ENCODE results near the gene CACNA1G. TPM values are rescaled to one million over a fixed set of nuclear protein-coding genes. Genes with fewer than 3 reads are reported as not detected.

Gene CACNA1G
- total RNA-seq, 3 donors from 2014 or later = 0.32 to 2.6 (median 2.3) TPM

DNA sequence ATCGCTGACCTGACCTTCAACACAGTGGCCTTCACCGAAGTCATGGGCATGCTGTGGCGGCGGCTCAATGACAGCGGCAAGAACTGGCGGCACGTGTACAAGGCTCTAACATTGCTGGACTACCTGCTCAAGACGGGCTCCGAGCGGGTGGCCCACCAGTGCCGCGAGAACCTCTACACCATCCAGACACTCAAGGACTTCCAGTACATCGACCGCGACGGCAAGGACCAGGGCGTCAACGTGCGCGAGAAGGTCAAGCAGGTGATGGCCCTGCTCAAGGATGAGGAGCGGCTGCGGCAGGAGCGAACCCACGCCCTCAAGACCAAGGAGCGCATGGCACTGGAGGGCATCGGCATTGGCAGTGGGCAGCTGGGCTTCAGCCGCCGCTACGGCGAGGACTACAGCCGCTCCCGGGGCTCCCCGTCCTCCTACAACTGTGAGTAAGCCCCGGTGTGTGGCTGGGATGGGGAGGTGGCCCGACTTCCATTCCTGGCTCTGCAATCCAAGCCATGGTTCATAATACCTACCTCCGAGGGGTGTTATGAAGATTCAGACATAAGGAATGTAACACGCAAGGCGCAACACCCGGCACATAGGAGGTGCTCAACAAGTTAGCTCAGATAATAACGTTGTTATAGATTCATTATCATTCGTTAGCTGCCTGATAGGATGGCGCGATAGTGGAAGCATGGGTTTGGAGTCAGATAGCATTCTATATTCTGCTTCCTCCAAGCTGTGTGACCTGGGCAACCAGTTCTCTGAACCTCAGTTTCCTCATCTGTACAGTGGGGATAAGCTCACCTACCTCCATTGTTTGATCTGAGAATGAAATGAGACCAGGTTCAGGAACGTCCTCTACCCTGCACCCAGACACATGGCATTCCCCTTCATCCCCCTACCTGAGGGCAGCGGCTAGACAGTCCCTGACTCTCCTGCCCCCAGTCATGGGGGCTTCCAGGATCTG is 23.6 kb upstream of the CACNA1G start:
- Histone ChIP-seq H3K27me3 (peaks cover 0 to 4% of the 10 kb centered on the region in 2 donors), H3K9me3 (no peaks in the 10 kb centered on the region), H3K27ac (no peak overlapping the region), H3K4me3 (no peak overlapping the region), H3K4me1 (peaks cover 10 to 27% of the 10 kb centered on the region in 2 donors), H3K36me3 (no peaks in the 10 kb centered on the region)
- intact Hi-C loops (cut with DNase I; ENCODE audit: low total_unique reads) = no loop called here
- TF ChIP-seq, protein P1, sequence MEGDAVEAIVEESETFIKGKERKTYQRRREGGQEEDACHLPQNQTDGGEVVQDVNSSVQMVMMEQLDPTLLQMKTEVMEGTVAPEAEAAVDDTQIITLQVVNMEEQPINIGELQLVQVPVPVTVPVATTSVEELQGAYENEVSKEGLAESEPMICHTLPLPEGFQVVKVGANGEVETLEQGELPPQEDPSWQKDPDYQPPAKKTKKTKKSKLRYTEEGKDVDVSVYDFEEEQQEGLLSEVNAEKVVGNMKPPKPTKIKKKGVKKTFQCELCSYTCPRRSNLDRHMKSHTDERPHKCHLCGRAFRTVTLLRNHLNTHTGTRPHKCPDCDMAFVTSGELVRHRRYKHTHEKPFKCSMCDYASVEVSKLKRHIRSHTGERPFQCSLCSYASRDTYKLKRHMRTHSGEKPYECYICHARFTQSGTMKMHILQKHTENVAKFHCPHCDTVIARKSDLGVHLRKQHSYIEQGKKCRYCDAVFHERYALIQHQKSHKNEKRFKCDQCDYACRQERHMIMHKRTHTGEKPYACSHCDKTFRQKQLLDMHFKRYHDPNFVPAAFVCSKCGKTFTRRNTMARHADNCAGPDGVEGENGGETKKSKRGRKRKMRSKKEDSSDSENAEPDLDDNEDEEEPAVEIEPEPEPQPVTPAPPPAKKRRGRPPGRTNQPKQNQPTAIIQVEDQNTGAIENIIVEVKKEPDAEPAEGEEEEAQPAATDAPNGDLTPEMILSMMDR (IDR thresholded peaks at IDR 0.05) = no peak
- TF ChIP-seq POLR2AphosphoS5 (IDR thresholded peaks at IDR 0.05) (no peak), POLR2A (IDR thresholded peaks at IDR 0.05) (no peak)
- no peak for DNase-seq (ENCODE audit: low spot score in 2 of 2)

DNA sequence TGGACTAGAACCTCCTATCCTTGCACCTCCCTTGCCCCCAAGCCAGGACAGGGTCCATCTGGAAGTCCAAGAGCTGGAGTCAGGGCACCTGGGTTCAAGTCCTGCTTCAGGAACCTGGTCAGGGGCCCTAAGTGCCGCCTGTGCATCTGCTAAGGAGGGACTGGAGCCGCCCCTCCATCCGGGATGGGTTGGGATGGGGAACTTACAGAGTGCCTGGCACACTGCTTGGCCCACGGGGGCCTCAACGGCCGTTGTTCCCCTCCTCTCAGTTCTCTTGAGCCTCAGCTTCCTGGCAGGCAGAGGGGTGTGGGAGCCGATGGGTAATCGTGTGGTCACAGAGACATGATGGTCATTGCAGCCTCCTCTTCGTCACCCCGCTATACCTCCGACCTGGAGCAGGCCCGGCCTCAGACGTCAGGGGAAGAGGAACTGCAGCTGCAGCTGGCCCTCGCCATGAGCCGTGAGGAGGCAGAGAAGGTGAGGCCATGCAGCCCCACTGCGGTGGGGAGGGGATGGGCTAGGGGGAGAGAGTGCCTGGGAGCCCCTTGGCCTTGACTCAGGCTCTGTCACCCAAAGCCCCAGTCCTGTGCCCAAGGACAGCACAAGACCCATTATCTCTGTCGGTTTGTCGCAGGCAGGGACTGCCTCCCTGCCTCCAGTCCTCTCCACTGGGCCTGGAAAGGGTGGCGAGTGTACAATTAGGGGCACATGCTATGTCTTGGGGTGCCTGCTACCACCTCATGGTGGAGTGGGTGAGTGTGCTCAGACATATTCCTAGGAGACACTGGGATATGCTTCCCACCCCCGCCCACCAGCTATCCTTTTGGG is 22.6 kb upstream of the CACNA1G start:
- Histone ChIP-seq H3K4me3 (no peak overlapping the region), H3K36me3 (no peaks in the 10 kb centered on the region), H3K4me1 (peaks cover under 1 to 22% of the 10 kb centered on the region in 2 donors), H3K27me3 (no peaks in the 10 kb centered on the region), H3K27ac (peak overlapping the region in 1 of 2 donors; percentile 25), H3K9me3 (no peaks in the 10 kb centered on the region)
- no peak for DNase-seq (ENCODE audit: low spot score in 2 of 2)
- no peak for TF ChIP-seq POLR2A (IDR thresholded peaks at IDR 0.05)
- TF ChIP-seq POLR2AphosphoS5 (IDR thresholded peaks at IDR 0.05) = no peak
- TF ChIP-seq, protein P1 (IDR thresholded peaks at IDR 0.05) = no peak
- intact Hi-C loops (cut with DNase I; ENCODE audit: low total_unique reads) = no loop called here

DNA sequence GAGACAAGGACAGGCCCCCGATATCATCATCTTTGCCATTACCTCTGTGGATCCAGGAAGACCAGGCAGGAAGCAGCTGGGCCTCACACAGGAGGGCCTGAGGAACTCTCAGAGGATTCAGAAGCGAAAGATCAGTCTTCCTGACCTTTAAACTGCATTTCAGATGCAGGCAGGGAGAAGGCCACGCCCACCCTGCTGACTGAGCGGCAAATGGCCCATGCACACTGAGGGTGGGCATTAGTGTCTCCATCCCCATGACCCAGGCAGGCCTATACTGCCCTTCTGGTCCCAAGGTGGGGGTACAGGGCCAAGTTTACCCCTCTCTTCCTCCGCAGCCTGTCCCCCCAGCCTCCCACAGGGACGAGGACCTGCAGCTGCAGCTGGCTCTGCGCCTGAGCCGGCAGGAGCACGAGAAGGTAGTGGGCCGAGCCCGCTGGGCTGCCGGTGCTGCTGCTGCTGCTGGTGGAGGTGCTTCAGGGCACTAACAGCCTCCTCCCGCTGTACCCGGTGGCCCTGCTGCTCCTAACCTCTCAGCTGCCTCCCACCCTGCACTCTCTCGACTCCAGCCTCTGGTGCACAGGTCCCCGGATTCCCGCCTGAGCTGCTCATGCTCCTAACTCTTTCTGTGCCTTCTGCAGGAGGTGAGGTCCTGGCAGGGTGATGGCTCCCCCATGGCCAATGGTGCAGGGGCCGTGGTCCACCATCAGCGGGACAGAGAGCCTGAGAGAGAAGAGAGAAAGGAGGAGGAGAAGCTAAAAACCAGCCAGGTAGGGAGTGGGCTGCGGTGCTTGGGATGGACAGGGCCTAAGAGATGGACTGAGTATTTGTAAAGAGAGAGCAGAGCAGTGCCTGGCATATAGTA is 21.7 kb upstream of the CACNA1G start:
- DNase-seq (ENCODE audit: low spot score in 2 of 2) = no peak
- Histone ChIP-seq H3K4me3 (no peak overlapping the region), H3K9me3 (no peaks in the 10 kb centered on the region), H3K36me3 (no peaks in the 10 kb centered on the region), H3K4me1 (peaks cover 0 to 13% of the 10 kb centered on the region in 2 donors), H3K27me3 (no peaks in the 10 kb centered on the region), H3K27ac (peak overlapping the region; percentile 18 to 80)
- intact Hi-C loops (cut with DNase I; ENCODE audit: low total_unique reads) = no loop called here
- TF ChIP-seq POLR2A (IDR thresholded peaks at IDR 0.05) = no peak

DNA sequence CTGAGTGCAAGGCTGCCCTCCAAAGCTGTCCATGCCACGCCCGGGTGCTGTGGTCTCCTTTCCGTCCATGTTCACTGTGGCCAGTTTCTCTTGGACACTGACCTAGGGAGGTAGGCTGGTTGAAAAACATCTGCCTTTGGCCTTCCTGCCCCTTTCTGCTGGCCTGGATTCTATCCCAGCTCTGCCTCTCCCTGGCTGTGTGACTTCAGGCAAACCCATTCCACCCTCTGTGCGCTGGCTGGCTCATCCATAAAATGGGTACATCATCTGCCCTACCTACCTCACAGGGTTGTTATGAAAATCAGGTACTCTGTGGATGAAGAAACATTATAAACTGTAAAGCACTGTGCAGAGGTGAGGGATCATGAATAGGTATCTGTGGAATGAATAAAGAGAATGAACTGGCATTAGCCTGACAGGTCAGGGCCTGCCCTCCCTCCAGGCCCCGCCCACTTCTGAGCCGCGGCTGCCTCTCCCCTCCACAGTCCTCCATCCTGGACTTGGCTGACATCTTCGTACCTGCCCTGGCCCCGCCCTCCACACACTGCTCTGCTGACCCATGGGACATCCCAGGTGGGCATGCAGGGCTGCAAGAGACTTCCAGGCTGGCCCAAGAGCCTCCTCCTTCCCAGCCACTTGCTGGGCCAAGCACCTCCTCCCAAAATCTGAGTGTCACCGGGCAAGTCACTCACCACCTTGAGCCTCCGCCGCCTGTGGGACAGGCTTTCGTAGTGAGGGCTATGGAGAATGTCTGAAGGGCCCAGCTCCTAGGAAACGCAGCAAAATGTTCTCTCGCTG is 20.6 kb upstream of the CACNA1G start:
- Histone ChIP-seq H3K9me3 (no peaks in the 10 kb centered on the region), H3K27me3 (no peaks in the 10 kb centered on the region), H3K4me1 (peaks cover 0 to 4% of the 10 kb centered on the region in 2 donors), H3K27ac (peak overlapping the region; percentile 45 to 80), H3K4me3 (no peak overlapping the region), H3K36me3 (no peaks in the 10 kb centered on the region)
- intact Hi-C loops (cut with DNase I; ENCODE audit: low total_unique reads) = loop anchor here (10.0 kb wide), 1 partner anchor 305 kb away; no protein-coding TSS in a partner anchor
- DNase-seq (ENCODE audit: low spot score in 2 of 2) = peak in 1 of 2 donors; percentile 72
- TF ChIP-seq POLR2AphosphoS5 (IDR thresholded peaks at IDR 0.05) = no peak
- TF ChIP-seq, protein P1 (IDR thresholded peaks at IDR 0.05) = no peak
- TF ChIP-seq POLR2A (IDR thresholded peaks at IDR 0.05) = no peak

Measured in breast epithelium (tissue), 4 donors.